ENCODE results near the gene MBP. TPM values are rescaled to one million over a fixed set of nuclear protein-coding genes. Genes with fewer than 3 reads are reported as not detected.

MBP gene
- total RNA-seq, 1 experiment from 2014 or later = 47.4 TPM

DNA sequence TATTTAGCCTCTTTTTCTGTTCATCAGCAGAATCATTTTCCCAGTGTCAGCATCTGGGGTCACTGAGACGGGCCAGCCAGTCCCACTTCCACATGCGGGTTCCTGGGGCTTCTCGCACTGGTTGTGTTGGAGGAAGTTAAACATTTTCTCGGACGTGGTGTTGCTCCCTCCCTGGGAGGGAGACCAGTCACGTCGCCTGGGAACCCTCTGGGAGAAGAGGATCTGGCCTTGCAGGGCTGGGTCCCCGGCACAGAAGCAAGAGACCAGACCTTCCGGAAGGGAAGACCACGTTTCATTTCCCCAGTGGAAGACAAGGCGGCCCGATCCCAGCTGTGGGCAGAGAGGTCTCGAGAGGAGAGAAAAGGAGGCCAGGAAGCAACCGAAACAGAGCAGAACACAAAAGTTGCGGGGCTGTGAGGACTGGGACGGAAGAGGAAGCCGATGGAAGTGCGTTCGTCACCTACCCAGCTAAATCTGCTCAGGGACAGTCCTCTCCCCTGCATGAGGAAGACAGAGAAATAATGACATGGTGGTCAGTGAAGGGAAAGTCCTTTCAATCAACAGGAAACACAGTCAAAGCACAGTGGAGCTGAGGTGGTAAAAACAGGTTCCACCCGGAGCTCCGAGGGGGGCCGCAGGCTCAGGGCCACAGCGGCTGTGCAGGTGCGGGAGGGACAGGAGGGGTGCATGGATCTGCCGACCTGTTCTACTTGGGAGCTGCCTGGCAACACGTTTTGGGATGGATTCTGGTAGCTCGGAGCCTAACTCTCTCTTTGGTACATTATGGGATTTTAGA lies 144.4 kb downstream of the MBP start:
- intact Hi-C loops (cut with micrococcal nuclease) = no loop called here
- no peak for ATAC-seq
- H3K9me2 ChIP-seq (replicated peaks; ENCODE audit: low read length) = no peaks in the 10 kb centered on the region
- H3K9me3 ChIP-seq (ENCODE audit: low read length) = no peaks in the 10 kb centered on the region
- H3K4me2 ChIP-seq (ENCODE audit: low read length) = no peak overlapping the region
- H3K4me3 ChIP-seq (ENCODE audit: low read length) = no peak overlapping the region
- H3K36me3 ChIP-seq (ENCODE audit: low read depth, low read length) = no peaks in the 10 kb centered on the region
- H3K27me3 ChIP-seq (ENCODE audit: low read length) = no peaks in the 10 kb centered on the region
- no peaks in the 10 kb centered on the region for H3K79me2 ChIP-seq (ENCODE audit: low read length)
- BruUV-seq (replicated peaks) = no TSS peak
- no peak overlapping the region for H3K27ac ChIP-seq (ENCODE audit: low read length)
- POLR2A ChIA-PET (ENCODE audit: unreplicated experiment) = no interaction called here
- H3F3A ChIP-seq (ENCODE audit: low read length, unreplicated experiment) = no peaks in the 10 kb centered on the region
- no peak overlapping the region for H3K9ac ChIP-seq (ENCODE audit: low read length)
- no peaks in the 10 kb centered on the region for H4K20me1 ChIP-seq (ENCODE audit: low read length)
- CTCF ChIA-PET = no interaction called here
- H2AFZ ChIP-seq (ENCODE audit: low read length) = no peak overlapping the region
- TF ChIP-seq, protein P1, sequence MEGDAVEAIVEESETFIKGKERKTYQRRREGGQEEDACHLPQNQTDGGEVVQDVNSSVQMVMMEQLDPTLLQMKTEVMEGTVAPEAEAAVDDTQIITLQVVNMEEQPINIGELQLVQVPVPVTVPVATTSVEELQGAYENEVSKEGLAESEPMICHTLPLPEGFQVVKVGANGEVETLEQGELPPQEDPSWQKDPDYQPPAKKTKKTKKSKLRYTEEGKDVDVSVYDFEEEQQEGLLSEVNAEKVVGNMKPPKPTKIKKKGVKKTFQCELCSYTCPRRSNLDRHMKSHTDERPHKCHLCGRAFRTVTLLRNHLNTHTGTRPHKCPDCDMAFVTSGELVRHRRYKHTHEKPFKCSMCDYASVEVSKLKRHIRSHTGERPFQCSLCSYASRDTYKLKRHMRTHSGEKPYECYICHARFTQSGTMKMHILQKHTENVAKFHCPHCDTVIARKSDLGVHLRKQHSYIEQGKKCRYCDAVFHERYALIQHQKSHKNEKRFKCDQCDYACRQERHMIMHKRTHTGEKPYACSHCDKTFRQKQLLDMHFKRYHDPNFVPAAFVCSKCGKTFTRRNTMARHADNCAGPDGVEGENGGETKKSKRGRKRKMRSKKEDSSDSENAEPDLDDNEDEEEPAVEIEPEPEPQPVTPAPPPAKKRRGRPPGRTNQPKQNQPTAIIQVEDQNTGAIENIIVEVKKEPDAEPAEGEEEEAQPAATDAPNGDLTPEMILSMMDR (conservative IDR thresholded peaks at IDR 0.05; ENCODE audit: low read depth, low read length) = no peak
- no peak for TF ChIP-seq EZH2phosphoT487 (IDR thresholded peaks at IDR 0.05; ENCODE audit: borderline replicate concordance, low read length)
- TF ChIP-seq EZH2 (IDR thresholded peaks at IDR 0.05; ENCODE audit: low read length, unreplicated experiment) = no peak
- no peak for DNase-seq
- no peaks in the 10 kb centered on the region for H3K4me1 ChIP-seq (ENCODE audit: insufficient read depth, low read length)

DNA sequence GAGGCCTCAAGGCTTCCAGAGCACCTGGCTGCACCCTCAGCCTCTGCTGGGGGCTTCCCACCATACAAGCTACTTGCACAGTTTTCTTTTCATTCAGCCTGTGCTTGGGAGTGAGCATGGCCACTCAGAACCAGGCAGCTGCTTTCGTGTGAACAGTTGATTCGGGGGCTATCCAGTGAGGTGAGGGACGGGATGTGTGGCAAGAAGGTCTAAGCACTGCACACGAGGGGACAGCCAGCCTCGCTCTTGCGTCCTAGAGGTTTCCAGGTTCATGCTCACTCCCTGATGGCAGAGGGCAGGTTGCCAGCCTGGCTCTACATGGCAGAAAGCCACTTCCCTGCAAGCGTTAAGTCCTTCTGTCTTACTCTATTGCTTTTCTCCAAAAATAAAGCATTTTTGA lies 146.2 kb downstream of the MBP start:
- no peak for TF ChIP-seq EZH2 (IDR thresholded peaks at IDR 0.05; ENCODE audit: low read length, unreplicated experiment)
- TF ChIP-seq, protein P1 (conservative IDR thresholded peaks at IDR 0.05; ENCODE audit: low read depth, low read length) = no peak
- ATAC-seq = no peak

DNA sequence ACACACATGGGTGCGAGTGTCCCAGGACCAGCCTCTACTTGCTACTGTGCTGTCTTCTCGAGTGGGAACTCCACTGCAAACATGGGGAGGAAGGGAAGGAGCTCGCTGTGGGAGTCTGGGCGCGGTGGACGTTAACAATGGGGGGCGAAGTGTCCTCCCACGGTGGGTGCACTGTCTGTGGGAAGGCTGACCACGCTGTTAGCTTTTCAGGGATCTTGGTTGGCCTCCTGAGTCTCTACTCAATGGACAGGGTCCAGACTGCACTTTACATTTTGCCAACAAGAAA lies 146.7 kb downstream of the MBP start:
- intact Hi-C loops (cut with micrococcal nuclease) = no loop called here
- no peak overlapping the region for H2AFZ ChIP-seq (ENCODE audit: low read length)
- no peak overlapping the region for H3K27ac ChIP-seq (ENCODE audit: low read length)
- no peaks in the 10 kb centered on the region for H3F3A ChIP-seq (ENCODE audit: low read length, unreplicated experiment)
- no peaks in the 10 kb centered on the region for H3K36me3 ChIP-seq (ENCODE audit: low read depth, low read length)
- no TSS peak for BruUV-seq (replicated peaks)
- H3K9me3 ChIP-seq (ENCODE audit: low read length) = no peaks in the 10 kb centered on the region
- ATAC-seq (no peak), DNase-seq (no peak)
- ChIA-PET POLR2A (ENCODE audit: unreplicated experiment) (no interaction called here), CTCF (no interaction called here)
- H3K9me2 ChIP-seq (replicated peaks; ENCODE audit: low read length) = no peaks in the 10 kb centered on the region
- no peak overlapping the region for H3K4me2 ChIP-seq (ENCODE audit: low read length)
- H3K4me3 ChIP-seq (ENCODE audit: low read length) = no peak overlapping the region
- no peak overlapping the region for H3K9ac ChIP-seq (ENCODE audit: low read length)
- no peaks in the 10 kb centered on the region for H3K79me2 ChIP-seq (ENCODE audit: low read length)
- H3K27me3 ChIP-seq (ENCODE audit: low read length) = no peaks in the 10 kb centered on the region
- no peaks in the 10 kb centered on the region for H4K20me1 ChIP-seq (ENCODE audit: low read length)
- TF ChIP-seq, protein P1 (conservative IDR thresholded peaks at IDR 0.05; ENCODE audit: low read depth, low read length) = no peak
- TF ChIP-seq EZH2 (IDR thresholded peaks at IDR 0.05; ENCODE audit: low read length, unreplicated experiment) (no peak), EZH2phosphoT487 (IDR thresholded peaks at IDR 0.05; ENCODE audit: borderline replicate concordance, low read length) (no peak)
- H3K4me1 ChIP-seq (ENCODE audit: insufficient read depth, low read length) = peaks cover 5% of the 10 kb centered on the region

More for the DNA sequence above, 146.2 kb downstream of the MBP start:
- Histone ChIP-seq H3K4me1 (ENCODE audit: insufficient read depth, low read length) (peaks cover 5% of the 10 kb centered on the region), H3K79me2 (ENCODE audit: low read length) (no peaks in the 10 kb centered on the region), H4K20me1 (ENCODE audit: low read length) (no peaks in the 10 kb centered on the region), H3K4me2 (ENCODE audit: low read length) (no peak overlapping the region), H3K27ac (ENCODE audit: low read length) (no peak overlapping the region), H3K9me2 (replicated peaks; ENCODE audit: low read length) (no peaks in the 10 kb centered on the region), H3F3A (ENCODE audit: low read length, unreplicated experiment) (no peaks in the 10 kb centered on the region), H3K9ac (ENCODE audit: low read length) (no peak overlapping the region), H3K36me3 (ENCODE audit: low read depth, low read length) (no peaks in the 10 kb centered on the region), H3K4me3 (ENCODE audit: low read length) (no peak overlapping the region), H3K27me3 (ENCODE audit: low read length) (no peaks in the 10 kb centered on the region), H3K9me3 (ENCODE audit: low read length) (no peaks in the 10 kb centered on the region), H2AFZ (ENCODE audit: low read length) (no peak overlapping the region)
- no TSS peak for BruUV-seq (replicated peaks)
- CTCF ChIA-PET = no interaction called here
- POLR2A ChIA-PET (ENCODE audit: unreplicated experiment) = no interaction called here
- no peak for DNase-seq
- intact Hi-C loops (cut with micrococcal nuclease) = no loop called here

All from PC-3 (cell line).